Ramos (cell line): ENCODE measurements around the gene MBD2.

Experiments
- in situ Hi-C: fragments of 300-500 bp; cut with MboI; formaldehyde crosslinking; loops from one replicate; pipeline ENCODE4 v1.14.3; 2022; ENCODE audit warnings: low sequenced_read_pairs; ENCODE audit not compliant: unreplicated experiment

MBD2 gene

GRCh38 chr18:54117853-54118773, 106.4 kb downstream of the MBD2 start:
- in situ Hi-C loops, result loop anchor here (10.0 kb wide), 1 partner anchor 553 kb away; no protein-coding TSS in a partner anchor

DNA sequence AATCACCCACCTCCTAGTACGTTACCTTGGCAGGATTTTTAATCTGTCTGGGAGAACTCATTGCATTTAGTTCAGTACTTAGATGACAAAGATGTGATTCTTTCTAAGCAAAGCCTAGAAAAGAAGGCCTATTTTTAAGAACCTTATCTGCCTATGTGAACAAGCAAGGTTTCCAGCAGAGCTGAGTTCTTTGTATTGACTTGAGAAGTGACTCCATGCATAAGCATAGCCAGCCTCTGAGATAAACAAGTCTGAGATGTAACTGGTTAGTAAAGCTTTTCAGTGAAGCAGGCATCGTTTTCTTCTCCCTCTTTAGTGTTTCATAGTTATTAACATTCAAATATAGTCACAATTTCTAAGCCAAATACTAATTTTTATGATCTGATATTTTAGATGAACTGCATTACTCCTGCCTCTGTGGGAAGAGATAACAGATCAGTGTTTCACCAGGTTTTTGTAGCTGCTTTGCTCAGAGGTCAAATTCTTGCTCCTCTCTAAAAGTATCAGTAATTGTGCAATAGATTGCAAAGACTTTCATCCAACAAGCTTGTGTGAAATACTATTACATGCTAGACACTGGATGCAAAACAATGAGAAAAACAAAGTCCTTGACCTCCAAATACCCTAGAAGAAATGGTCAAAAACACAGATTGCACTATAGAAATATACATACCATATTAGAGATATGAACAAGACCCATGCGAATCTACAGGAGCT, 107.8 kb downstream of the MBD2 start:
- in situ Hi-C loops, result loop anchor here (10.0 kb wide), 1 partner anchor 552 kb away; no protein-coding TSS in a partner anchor

DNA sequence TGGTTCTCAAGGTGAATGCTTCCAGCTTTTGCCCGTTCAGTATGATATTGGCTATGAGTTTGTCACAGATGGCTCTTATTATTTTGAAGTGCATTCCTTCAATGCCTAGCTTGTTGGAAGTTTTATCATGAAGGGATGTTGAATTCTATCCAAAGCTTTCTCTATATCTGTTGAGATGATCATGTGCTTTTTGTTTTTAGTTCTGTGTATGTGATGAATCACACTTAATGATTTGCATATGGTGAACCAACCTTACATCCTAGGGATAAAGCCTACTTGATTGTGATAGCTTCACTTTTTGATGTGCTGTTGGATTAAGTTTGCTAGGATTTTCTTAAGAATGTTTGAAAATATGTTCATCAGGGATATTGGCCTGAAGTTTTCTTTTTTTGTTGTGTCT, 112.1 kb downstream of the MBD2 start:
- in situ Hi-C loops, result loop anchor here (10.0 kb wide), 1 partner anchor 548 kb away; no protein-coding TSS in a partner anchor

DNA sequence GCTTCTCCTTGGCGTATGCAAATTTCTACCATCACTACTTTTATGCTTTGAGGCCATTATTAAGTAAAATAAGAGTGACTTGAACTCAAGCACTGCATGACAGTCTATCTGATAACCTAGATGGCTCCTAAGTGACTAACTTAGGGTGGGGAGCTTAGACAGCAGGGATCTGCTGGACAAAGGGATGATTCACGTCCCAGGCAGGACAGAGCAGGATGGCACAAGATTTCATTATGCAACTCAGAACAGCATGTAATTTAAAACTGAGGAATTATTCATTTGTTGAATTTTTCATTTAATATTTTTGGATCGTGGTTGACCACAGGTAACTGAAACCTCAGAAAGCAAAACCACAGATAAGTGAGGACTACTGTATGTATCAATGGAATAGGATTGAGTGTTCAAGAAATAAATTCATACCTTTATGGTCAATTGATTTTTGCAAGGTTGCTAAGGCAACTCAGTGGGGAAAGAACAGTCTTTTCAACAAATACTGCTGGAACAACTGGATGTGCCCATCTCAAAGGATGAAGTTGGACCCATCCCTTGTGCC, 115.3 kb downstream of the MBD2 start:
- in situ Hi-C loops, result no loop called here

- in situ Hi-C loops, result no loop called here
These were observed 122.3 kb downstream of the MBD2 start for GRCh38 chr18:54102123-54102522.
